Neural cell (in vitro differentiated cells): ENCODE results near the gene C2orf72.

Experiments
- EZH2 ChIP-seq: fragments of 200-600, 300-800 bp; shearing (Covaris generic), sonication (generic); IDR thresholded peaks from 2 replicates; pipeline ENCODE4 v1.6.1; 2014; ENCODE audit warnings: antibody characterized with exemption, low read length, borderline replicate concordance, mild to moderate bottlenecking; ENCODE audit not compliant: insufficient read depth, poor library complexity, severe bottlenecking
- POLR2AphosphoS5 ChIP-seq: IDR thresholded peaks from 2 replicates; pipeline ENCODE4 v1.6.1; 2012
- TF ChIP-seq, protein P1 (sequence below): fragments of 450-650 bp; IDR thresholded peaks from 2 replicates; pipeline ENCODE4 v1.5.1; 2014; ENCODE audit warnings: antibody characterized with exemption, mild to moderate bottlenecking, moderate library complexity; ENCODE audit not compliant: poor library complexity, severe bottlenecking

DNA sequence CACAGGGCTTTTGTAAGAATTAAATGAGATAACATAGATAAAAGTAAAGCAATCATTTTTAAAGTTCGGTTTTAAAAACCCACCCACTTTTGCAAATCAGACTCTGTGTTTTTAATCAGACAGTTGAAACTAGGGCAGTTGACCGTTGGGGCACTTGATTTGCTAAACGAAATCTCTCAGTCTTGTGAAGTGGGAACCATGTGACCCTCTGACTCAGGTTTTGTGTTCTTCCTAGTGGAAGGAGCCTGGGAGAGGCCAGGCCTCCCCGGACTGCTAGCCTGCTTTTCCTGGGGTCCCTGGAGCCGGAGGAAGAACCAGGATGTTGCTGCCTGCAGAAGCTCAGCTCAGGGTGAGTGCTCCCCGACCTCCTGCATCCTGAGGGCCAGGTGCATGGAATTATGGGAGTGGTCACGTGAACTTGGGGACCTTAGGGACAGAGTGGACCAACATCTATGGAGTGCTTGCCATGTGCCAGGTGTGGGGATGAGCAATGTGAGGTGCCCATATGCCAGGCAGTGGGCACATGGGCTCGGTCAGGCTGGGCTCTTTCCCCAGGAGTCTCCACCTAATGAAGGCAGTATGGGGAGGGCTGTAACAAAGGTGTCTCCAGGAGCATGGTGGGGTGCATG lies 3.9 kb downstream of the C2orf72 start:
- no peak for TF ChIP-seq EZH2
- TF ChIP-seq, protein P1, sequence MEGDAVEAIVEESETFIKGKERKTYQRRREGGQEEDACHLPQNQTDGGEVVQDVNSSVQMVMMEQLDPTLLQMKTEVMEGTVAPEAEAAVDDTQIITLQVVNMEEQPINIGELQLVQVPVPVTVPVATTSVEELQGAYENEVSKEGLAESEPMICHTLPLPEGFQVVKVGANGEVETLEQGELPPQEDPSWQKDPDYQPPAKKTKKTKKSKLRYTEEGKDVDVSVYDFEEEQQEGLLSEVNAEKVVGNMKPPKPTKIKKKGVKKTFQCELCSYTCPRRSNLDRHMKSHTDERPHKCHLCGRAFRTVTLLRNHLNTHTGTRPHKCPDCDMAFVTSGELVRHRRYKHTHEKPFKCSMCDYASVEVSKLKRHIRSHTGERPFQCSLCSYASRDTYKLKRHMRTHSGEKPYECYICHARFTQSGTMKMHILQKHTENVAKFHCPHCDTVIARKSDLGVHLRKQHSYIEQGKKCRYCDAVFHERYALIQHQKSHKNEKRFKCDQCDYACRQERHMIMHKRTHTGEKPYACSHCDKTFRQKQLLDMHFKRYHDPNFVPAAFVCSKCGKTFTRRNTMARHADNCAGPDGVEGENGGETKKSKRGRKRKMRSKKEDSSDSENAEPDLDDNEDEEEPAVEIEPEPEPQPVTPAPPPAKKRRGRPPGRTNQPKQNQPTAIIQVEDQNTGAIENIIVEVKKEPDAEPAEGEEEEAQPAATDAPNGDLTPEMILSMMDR, result no peak
- TF ChIP-seq POLR2AphosphoS5, result no peak
